BLaER1 treated with 17β-estradiol and CSF1 and Interleukin-3, amounts not matched to agents 10 nM and 100 nM (cell line): ENCODE results near the gene FAM83G.

ENCODE experiments used
- H3K27ac ChIP-seq, 11 experiments: shearing (Covaris generic); formaldehyde crosslinking; 2 replicates each; pipeline ENCODE4 v1.8.1; 2022
- H3K27me3 ChIP-seq, 11 experiments: shearing (Covaris generic); formaldehyde crosslinking; 2 replicates each; pipeline ENCODE4 v1.8.1; 2022
- H3K36me3 ChIP-seq, 11 experiments: shearing (Covaris generic); formaldehyde crosslinking; 2 replicates each; pipeline ENCODE4 v1.8.1; 2022
- H3K4me1 ChIP-seq, 10 experiments: shearing (Covaris generic); formaldehyde crosslinking; 2 replicates each; pipeline ENCODE4 v1.8.1; 2022
- H3K4me2 ChIP-seq, 11 experiments: shearing (Covaris generic); formaldehyde crosslinking; 2 replicates each; pipeline ENCODE4 v1.8.1; 2022
- H3K4me3 ChIP-seq, 10 experiments: shearing (Covaris generic); formaldehyde crosslinking; 2 replicates each; pipeline ENCODE4 v1.8.1; 2022
- H3K9ac ChIP-seq, 11 experiments: shearing (Covaris generic); formaldehyde crosslinking; 2 replicates each; pipeline ENCODE4 v1.8.1; 2022
- H3K9me3 ChIP-seq, 11 experiments: shearing (Covaris generic); formaldehyde crosslinking; replicated peaks in 1 of 11; 2 replicates each; pipeline ENCODE4 v1.8.1; 2022
- H4K20me1 ChIP-seq, 11 experiments: shearing (Covaris generic); formaldehyde crosslinking; 2 replicates each; pipeline ENCODE4 v1.8.1; 2022
- Cebpa-rat ChIP-seq, 11 experiments: shearing (Covaris generic); IDR thresholded peaks; 2 replicates each; pipeline ENCODE4 v1.8.1; 2022

FAM83G gene

DNA sequence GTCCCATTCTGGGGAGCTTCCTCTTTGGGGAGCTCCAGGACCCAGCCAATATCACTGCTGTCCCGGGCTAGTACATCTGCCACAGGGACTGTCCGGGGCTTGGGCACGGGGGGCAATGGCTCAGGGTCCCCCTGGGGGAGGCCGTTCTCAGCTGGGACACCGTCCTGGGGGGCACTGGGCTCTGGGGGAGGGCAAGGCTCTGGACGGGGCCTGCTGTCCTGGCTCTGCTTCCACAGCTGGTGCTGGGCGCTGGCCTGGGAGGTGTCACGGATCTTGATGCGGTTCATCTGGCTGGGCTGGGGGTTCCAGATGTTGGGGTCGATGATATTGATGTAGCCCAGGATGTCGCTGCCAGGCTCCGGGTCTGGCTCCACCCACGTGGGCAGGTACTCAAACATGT is 26.5 kb downstream of the FAM83G start:
- peaks cover 0 to 47% (median 0%) of the 10 kb centered on the region in 11 experiments; a peak in 4 of 22 replicates for H4K20me1 ChIP-seq
- no peak overlapping the region for H3K4me3 ChIP-seq
- H3K27me3 ChIP-seq, result no peaks in the 10 kb centered on the region
- TF ChIP-seq Cebpa-rat (IDR thresholded peaks at IDR 0.05), result no peak
- no peak overlapping the region for H3K27ac ChIP-seq
- H3K36me3 ChIP-seq, result peaks cover 0 to 36% (median 0%) of the 10 kb centered on the region in 11 experiments; a peak in 5 of 22 replicates
- H3K9me3 ChIP-seq, result no peaks in the 10 kb centered on the region
- H3K9ac ChIP-seq, result no peak overlapping the region
- H3K4me1 ChIP-seq, result peaks cover 0 to 28% (median 2%) of the 10 kb centered on the region in 10 experiments; a peak in 10 of 20 replicates
- H3K4me2 ChIP-seq, result no peak overlapping the region

- H3K4me2 ChIP-seq, result no peak overlapping the region
- H3K4me3 ChIP-seq, result no peak overlapping the region
- H3K27ac ChIP-seq, result no peak overlapping the region
- no peaks in the 10 kb centered on the region for H3K27me3 ChIP-seq
- no peaks in the 10 kb centered on the region for H3K9me3 ChIP-seq
- peaks cover 0 to 36% (median 0%) of the 10 kb centered on the region in 11 experiments; a peak in 5 of 22 replicates for H3K36me3 ChIP-seq
- peaks cover 0 to 24% (median 4%) of the 10 kb centered on the region in 10 experiments; a peak in 10 of 20 replicates for H3K4me1 ChIP-seq
- no peak for TF ChIP-seq Cebpa-rat (IDR thresholded peaks at IDR 0.05)
- H4K20me1 ChIP-seq, result peaks cover 0 to 46% (median 0%) of the 10 kb centered on the region in 11 experiments; a peak in 3 of 22 replicates
- no peak overlapping the region for H3K9ac ChIP-seq
Measured at GRCh38 chr17:18977646-18978045, 26.9 kb downstream of the FAM83G start.

DNA sequence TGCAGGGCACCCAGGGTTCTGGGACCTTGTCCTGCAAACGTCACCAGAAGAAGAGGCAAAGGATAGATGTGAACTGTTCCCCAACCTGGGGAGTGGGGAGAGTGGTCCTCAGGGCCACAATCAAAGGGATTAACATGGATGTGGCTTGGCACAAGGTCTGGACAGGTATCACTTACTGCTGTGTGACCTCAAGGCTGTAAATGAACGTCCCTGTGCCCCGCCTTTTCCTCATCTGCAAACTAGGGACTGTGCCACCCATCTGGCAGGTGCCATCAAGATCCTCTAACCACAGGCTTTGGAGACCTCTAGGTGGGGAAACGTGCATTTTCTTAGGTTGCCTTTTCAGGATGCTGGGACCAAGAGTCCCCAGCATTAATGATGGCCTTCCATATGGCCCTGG is 27.5 kb downstream of the FAM83G start:
- H3K9ac ChIP-seq, result no peak overlapping the region
- no peak overlapping the region for H3K4me3 ChIP-seq
- H3K4me2 ChIP-seq, result no peak overlapping the region
- peaks cover 0 to 36% (median 0%) of the 10 kb centered on the region in 11 experiments; a peak in 5 of 22 replicates for H3K36me3 ChIP-seq
- H3K4me1 ChIP-seq, result peaks cover 0 to 17% (median 5%) of the 10 kb centered on the region in 10 experiments; a peak in 11 of 20 replicates
- no peak for TF ChIP-seq Cebpa-rat (IDR thresholded peaks at IDR 0.05)
- H3K27ac ChIP-seq, result no peak overlapping the region
- no peaks in the 10 kb centered on the region for H3K27me3 ChIP-seq
- no peaks in the 10 kb centered on the region for H3K9me3 ChIP-seq
- peaks cover 0 to 40% (median 0%) of the 10 kb centered on the region in 11 experiments; a peak in 3 of 22 replicates for H4K20me1 ChIP-seq

DNA sequence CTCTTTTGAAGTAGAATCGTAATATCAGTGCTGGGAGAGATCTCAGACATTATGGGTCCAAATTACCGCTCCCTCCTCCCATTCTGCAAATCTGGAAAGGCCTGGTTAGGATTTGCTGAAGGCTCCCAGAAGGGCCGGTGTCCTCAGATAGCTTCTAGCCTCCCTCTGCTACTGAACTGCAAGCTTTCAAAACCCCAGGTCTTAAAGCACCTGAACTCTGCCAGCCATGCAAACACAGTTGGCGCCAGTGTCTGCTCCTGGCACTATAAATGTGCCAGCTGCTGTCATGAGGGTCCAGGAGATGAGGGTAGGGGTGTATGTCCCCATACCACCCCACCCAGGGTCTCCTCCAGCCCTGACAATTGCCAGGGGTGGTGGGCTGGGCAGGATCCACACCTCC is 28.4 kb downstream of the FAM83G start:
- peaks cover 0 to 41% (median 0%) of the 10 kb centered on the region in 11 experiments; a peak in 5 of 22 replicates for H3K36me3 ChIP-seq
- TF ChIP-seq Cebpa-rat (IDR thresholded peaks at IDR 0.05), result no peak
- H3K4me3 ChIP-seq, result no peak overlapping the region
- H3K9ac ChIP-seq, result no peak overlapping the region
- no peak overlapping the region for H3K27ac ChIP-seq
- no peak overlapping the region for H3K4me2 ChIP-seq
- peaks cover 0 to 32% (median 0%) of the 10 kb centered on the region in 11 experiments; a peak in 3 of 22 replicates for H4K20me1 ChIP-seq
- H3K4me1 ChIP-seq, result peaks cover 0 to 9% (median under 1%) of the 10 kb centered on the region in 10 experiments; a peak in 4 of 20 replicates
- no peaks in the 10 kb centered on the region for H3K9me3 ChIP-seq
- H3K27me3 ChIP-seq, result no peaks in the 10 kb centered on the region

- Histone ChIP-seq H3K4me3 (no peak overlapping the region), H3K27ac (no peak overlapping the region), H3K9me3 (no peaks in the 10 kb centered on the region), H3K9ac (no peak overlapping the region), H3K4me2 (no peak overlapping the region), H3K27me3 (no peaks in the 10 kb centered on the region), H4K20me1 (peaks cover 0 to 28% (median 0%) of the 10 kb centered on the region in 11 experiments; a peak in 3 of 22 replicates), H3K4me1 (peaks cover 0 to 9% (median under 1%) of the 10 kb centered on the region in 10 experiments; a peak in 4 of 20 replicates), H3K36me3 (peaks cover 0 to 47% (median 0%) of the 10 kb centered on the region in 11 experiments; a peak in 5 of 22 replicates)
- no peak for TF ChIP-seq Cebpa-rat (IDR thresholded peaks at IDR 0.05)
Measured at GRCh38 chr17:18975597-18975996, 29.0 kb downstream of the FAM83G start.

DNA sequence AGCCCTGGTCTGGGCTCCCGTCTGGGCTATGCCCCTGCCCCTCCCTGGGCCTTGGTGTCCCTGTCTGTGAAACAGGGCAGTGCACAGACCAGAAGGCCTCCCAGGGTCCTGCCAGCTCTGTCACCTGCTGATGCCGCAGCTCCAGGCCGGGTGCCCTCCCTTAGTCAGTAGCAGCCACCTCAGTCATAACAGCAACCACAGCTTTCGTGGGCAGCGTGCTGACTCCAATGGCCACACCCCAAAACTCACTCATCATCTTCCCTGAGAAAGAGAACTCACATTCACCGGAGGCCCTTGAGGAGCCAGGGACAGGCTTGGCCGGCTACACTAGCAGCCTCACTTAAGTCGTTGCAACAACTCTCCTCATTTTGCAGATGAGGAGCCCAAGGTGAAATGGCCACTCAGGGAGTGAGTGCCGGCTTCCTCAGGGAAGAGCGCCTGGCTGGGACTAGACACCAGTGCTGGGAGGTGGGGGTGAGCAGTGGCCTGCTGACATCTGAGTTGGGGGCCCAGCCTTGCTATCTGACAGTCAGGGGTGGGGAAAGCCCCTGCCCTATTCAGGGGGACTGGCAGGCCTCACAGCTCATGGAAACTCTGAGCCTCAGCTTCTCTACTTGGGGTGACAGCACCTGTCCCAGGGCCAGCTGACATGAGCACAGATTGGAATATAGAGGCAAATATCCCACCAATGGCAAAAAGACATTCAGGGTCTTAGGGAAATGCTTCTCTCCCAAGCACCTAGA is 30.0 kb downstream of the FAM83G start:
- H3K9me3 ChIP-seq, result no peaks in the 10 kb centered on the region
- H3K4me2 ChIP-seq, result peak overlapping the region in 1 of 11 experiments; percentile 21; a peak in 2 of 22 replicates
- peaks cover under 1 to 17% (median 5%) of the 10 kb centered on the region in 10 experiments; a peak in 15 of 20 replicates for H3K4me1 ChIP-seq
- no peak for TF ChIP-seq Cebpa-rat (IDR thresholded peaks at IDR 0.05)
- no peak overlapping the region for H3K4me3 ChIP-seq
- H3K9ac ChIP-seq, result no peak overlapping the region; a peak in 1 of 22 replicates
- H3K27me3 ChIP-seq, result no peaks in the 10 kb centered on the region
- peaks cover 0 to 44% (median 0%) of the 10 kb centered on the region in 11 experiments; a peak in 5 of 22 replicates for H3K36me3 ChIP-seq
- peaks cover 0 to 21% (median 0%) of the 10 kb centered on the region in 11 experiments; a peak in 1 of 22 replicates for H4K20me1 ChIP-seq
- H3K27ac ChIP-seq, result no peak overlapping the region

- no peaks in the 10 kb centered on the region for H3K27me3 ChIP-seq
- peaks cover 22 to 38% (median 28%) of the 10 kb centered on the region in 10 experiments for H3K4me1 ChIP-seq
- no peak overlapping the region; a peak in 1 of 22 replicates for H3K9ac ChIP-seq
- H4K20me1 ChIP-seq, result peaks cover 0 to 11% (median 0%) of the 10 kb centered on the region in 11 experiments; a peak in 1 of 22 replicates
- H3K27ac ChIP-seq, result no peak overlapping the region
- peaks cover 0 to 18% (median 0%) of the 10 kb centered on the region in 11 experiments; a peak in 3 of 22 replicates for H3K36me3 ChIP-seq
- no peak for TF ChIP-seq Cebpa-rat (IDR thresholded peaks at IDR 0.05)
- H3K4me2 ChIP-seq, result no peak overlapping the region
- no peaks in the 10 kb centered on the region for H3K9me3 ChIP-seq
- no peak overlapping the region for H3K4me3 ChIP-seq
Measured at GRCh38 chr17:18971801-18972200, 32.8 kb downstream of the FAM83G start.

GRCh38 chr17:18970582-18971480 is 33.7 kb downstream of the FAM83G start:
- H3K9ac ChIP-seq, result no peak overlapping the region

More at GRCh38 chr17:18970582-18971480, 33.7 kb downstream of the FAM83G start:
- no peaks in the 10 kb centered on the region for H3K9me3 ChIP-seq
- H3K27me3 ChIP-seq, result no peaks in the 10 kb centered on the region
- peaks cover 0 to 11% (median 0%) of the 10 kb centered on the region in 11 experiments; a peak in 1 of 22 replicates for H4K20me1 ChIP-seq
- TF ChIP-seq Cebpa-rat (IDR thresholded peaks at IDR 0.05), result no peak
- H3K27ac ChIP-seq, result no peak overlapping the region
- no peak overlapping the region for H3K4me3 ChIP-seq
- H3K4me2 ChIP-seq, result peak overlapping the region in 3 of 11 experiments; percentile 62 to 80 (median 68); a peak in 2 of 22 replicates
- peaks cover 22 to 38% (median 28%) of the 10 kb centered on the region in 10 experiments for H3K4me1 ChIP-seq
- H3K36me3 ChIP-seq, result peaks cover 0 to 11% (median 0%) of the 10 kb centered on the region in 11 experiments; a peak in 2 of 22 replicates
